ENCODE results near the gene BRD4.

GRCh38 chr19:15296353-15296752, 36.0 kb downstream of the BRD4 start:
- TF ChIP-seq, protein P1, sequence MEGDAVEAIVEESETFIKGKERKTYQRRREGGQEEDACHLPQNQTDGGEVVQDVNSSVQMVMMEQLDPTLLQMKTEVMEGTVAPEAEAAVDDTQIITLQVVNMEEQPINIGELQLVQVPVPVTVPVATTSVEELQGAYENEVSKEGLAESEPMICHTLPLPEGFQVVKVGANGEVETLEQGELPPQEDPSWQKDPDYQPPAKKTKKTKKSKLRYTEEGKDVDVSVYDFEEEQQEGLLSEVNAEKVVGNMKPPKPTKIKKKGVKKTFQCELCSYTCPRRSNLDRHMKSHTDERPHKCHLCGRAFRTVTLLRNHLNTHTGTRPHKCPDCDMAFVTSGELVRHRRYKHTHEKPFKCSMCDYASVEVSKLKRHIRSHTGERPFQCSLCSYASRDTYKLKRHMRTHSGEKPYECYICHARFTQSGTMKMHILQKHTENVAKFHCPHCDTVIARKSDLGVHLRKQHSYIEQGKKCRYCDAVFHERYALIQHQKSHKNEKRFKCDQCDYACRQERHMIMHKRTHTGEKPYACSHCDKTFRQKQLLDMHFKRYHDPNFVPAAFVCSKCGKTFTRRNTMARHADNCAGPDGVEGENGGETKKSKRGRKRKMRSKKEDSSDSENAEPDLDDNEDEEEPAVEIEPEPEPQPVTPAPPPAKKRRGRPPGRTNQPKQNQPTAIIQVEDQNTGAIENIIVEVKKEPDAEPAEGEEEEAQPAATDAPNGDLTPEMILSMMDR (IDR thresholded peaks at IDR 0.05) = no peak
- TF ChIP-seq POLR2A (IDR thresholded peaks at IDR 0.05) = no peak

Measured in vagina (tissue), 2 donors.